DND-41 (cell line): ENCODE results near the gene OR7C2.

Experiments used
- EZH2 ChIP-seq: IDR thresholded peaks from 3 replicates; pipeline ENCODE4 v1.6.1; 2012; ENCODE audit warnings: borderline replicate concordance, low read depth, mild to moderate bottlenecking, moderate library complexity, low read length, inconsistent platforms; ENCODE audit not compliant: severe bottlenecking
- TF ChIP-seq, protein P1 (sequence below): IDR thresholded peaks from 2 replicates; pipeline ENCODE4 v1.5.1; 2012; ENCODE audit warnings: borderline replicate concordance, low read length, moderate library complexity, mild to moderate bottlenecking; ENCODE audit not compliant: poor library complexity, severe bottlenecking; ENCODE audit errors: extremely low read depth

DNA sequence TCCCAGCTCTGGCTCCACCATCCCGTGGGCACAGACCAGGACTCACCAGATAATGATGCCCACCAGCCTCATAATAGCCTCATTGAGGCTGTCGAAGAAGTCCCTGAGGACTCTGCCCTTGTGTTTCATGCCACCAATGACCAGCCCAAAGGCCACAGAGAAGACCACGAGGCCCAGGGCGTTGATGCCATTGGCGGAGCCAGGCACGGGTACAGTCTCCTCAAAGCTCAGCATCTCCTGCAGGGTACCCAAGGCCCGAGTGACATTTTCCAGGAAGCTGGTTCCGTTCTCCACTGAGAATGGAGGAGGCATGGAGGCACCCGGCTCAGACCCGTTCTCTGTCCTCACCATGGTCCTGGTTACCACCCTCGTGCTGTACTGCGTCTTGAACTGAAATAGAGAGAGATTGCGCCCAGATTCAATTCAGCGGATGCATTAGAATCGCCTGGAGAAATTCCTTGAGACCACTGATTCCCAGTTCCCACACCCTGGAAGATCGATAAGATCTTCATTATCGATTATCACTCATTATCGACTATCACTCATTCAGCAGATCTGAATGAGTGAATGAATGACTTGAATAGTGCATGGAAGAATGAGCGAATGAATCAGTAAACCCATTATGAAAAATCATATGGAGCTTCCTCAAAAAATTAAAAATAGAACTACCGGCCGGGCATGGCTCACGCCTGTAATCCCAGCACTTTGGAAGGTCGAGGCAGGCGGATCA lies 20.8 kb downstream of the OR7C2 start:
- TF ChIP-seq, protein P1, sequence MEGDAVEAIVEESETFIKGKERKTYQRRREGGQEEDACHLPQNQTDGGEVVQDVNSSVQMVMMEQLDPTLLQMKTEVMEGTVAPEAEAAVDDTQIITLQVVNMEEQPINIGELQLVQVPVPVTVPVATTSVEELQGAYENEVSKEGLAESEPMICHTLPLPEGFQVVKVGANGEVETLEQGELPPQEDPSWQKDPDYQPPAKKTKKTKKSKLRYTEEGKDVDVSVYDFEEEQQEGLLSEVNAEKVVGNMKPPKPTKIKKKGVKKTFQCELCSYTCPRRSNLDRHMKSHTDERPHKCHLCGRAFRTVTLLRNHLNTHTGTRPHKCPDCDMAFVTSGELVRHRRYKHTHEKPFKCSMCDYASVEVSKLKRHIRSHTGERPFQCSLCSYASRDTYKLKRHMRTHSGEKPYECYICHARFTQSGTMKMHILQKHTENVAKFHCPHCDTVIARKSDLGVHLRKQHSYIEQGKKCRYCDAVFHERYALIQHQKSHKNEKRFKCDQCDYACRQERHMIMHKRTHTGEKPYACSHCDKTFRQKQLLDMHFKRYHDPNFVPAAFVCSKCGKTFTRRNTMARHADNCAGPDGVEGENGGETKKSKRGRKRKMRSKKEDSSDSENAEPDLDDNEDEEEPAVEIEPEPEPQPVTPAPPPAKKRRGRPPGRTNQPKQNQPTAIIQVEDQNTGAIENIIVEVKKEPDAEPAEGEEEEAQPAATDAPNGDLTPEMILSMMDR, result no peak
- no peak for TF ChIP-seq EZH2
